HG03442 (cell line): ENCODE data around the gene PI16.
A peak's percentile ranks its signal among the peaks of the same experiment; 100 is the strongest.

Source experiments
- ATAC-seq: cut with Tn5 transposase; IDR thresholded peaks from one replicate; pipeline ENCODE4 v1.9.1; 2021; ENCODE audit warnings: mild to moderate bottlenecking, moderate library complexity; ENCODE audit not compliant: unreplicated experiment

PI16 gene, protein sequence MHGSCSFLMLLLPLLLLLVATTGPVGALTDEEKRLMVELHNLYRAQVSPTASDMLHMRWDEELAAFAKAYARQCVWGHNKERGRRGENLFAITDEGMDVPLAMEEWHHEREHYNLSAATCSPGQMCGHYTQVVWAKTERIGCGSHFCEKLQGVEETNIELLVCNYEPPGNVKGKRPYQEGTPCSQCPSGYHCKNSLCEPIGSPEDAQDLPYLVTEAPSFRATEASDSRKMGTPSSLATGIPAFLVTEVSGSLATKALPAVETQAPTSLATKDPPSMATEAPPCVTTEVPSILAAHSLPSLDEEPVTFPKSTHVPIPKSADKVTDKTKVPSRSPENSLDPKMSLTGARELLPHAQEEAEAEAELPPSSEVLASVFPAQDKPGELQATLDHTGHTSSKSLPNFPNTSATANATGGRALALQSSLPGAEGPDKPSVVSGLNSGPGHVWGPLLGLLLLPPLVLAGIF

GRCh38 chr6:36954262-36954931, at the start of gene PI16:
PI16 (plus strand) TSS chr6:36954738; CDS start chr6:36954761, 23 bp downstream.
- ATAC-seq = no peak

DNA sequence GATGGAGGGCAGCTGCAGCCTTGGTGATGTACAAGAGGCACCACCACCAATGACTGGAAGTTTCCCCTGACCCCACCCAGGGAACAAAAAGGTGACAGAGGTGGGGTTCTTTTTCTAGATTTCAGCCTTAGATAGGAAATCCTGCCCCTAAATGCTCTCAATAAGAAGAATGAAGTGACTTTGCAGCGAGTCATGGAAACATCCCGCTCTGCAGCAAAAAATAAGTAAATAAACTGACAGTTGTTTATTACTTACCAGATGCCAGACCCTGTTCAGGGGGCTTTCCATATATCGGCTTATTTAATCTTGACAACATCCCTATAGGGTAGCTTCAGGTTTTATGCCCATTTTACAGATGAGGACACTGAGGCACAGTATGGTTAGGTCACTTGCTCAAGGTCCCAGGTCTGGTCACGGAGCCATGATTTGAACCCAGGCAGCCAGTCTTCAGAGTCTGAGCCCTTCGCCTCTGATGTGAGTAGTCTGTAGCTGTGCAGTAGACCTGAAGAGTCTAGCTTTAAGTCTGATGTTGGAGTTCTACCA, 49.6 kb upstream of the PI16 start:
- no peak for ATAC-seq

DNA sequence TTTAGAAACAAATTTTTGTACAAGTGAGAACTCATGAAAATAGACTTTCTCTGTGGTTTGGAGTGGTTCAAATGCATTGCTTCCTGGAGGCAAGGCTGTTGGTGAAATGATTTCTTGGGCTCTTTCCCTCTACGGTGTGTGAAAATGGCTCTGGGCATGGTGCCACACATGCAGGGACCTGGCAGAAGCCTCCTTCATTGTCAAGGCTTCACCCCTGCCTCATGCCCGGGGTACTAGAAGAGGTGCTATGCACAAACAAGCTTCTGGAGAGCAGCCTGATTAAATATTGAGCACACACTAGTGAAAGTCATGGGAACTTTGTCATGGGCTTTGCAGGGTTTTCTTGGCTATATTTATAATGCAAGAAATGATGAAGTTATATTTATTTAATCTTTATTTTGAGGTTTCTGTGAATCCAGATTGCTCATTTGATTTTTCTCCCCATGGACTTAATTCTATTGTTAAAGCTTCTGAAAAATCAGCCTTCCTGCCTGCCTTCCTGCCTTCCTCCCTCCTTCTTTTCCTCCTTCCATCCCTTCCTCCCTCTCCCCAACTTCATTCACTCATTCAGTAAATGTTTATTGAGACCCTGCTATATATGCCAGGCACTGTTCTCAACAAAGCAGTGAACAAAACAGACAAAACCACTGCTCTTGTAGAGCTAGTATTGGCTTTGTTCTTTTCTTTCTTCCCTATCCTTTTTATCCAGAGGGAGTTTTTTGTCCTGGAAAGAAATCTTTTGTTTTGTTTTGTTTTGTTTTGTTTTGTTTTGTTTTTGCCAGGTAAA, 47.8 kb upstream of the PI16 start:
- no peak for ATAC-seq

DNA sequence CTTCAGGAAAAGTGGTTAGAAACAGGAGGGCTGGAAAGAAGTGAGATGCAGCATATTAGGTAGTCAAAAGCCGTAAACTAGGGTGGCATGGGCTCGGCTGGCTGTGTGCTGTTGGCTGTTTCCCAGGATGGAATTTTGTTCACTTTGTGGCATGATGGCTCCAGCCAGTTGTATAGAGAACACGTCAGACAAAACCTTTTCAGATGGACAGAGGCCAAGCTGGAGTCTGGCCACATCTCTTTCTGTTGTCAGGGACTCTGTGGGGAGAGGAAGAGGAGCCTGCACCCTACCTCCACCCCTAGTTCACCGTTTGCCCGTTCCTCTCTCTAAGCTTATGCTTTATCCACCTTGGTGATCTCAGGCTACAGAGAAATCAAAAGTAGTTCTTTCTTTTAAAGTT, 46.8 kb upstream of the PI16 start:
- no peak for ATAC-seq

DNA sequence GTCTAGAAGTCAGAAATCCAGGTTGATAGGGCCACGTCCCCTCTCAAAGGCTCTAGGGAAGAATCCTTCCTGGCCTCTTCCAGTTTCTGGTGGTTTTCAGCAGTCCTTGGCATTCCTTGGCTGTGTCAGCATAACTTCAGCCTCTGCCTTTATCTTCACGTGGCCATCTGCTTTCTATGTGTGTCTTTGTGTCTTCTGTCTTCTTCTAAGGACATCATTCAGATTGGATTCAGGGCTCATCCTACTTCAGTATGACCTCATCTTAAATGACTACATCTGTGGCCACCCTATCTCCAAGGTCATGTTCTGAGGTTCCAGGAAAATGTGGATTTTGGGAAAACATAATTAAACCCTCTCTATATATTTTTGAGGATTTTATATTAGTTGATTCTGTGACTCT, 45.8 kb upstream of the PI16 start:
- ATAC-seq = no peak

DNA sequence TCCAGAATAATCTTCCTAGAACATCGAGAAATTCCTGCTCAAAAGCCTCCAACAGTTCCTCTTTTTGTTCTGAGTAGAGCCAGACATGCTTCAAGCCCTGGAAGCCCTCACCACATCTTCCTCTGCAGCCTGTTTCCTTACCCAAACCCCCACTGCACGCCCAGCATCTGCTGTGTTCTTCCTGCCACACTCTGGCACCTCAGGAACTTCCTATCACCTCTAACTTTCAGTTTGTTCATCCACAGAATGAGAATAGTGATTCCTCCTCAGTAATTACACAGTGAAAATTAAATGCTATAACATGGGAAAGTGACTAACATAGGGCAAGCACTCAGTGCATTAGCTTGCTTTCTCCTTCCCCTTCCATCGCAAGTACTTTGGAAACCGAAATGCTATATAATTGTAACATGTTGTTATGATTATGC, 42.5 kb upstream of the PI16 start:
- peak; percentile 8 for ATAC-seq

GRCh38 chr6:36912586-36912985, 42.0 kb upstream of the PI16 start:
- peak; percentile 84 for ATAC-seq

DNA sequence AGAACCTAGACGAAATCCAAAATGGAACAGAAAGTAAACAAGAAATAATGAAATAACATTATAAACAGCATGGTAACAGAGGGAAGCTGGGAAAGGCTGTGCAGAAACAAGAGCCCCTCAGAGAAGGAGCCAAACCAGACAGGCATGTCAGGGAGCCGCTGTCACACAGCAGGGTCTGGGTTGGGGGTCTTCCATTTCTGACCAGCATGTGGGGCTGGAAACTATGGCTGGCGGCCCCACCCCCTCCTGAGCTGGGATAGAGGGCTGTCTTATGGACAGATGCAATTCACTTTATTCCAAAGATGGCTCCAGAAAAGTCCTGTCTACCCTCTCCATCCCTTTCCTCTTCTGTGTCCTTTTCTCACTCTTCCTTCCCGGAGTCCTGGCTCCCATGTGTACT, 41.5 kb upstream of the PI16 start:
- no peak for ATAC-seq

GRCh38 chr6:36914227-36914794, 40.2 kb upstream of the PI16 start:
- no peak for ATAC-seq

DNA sequence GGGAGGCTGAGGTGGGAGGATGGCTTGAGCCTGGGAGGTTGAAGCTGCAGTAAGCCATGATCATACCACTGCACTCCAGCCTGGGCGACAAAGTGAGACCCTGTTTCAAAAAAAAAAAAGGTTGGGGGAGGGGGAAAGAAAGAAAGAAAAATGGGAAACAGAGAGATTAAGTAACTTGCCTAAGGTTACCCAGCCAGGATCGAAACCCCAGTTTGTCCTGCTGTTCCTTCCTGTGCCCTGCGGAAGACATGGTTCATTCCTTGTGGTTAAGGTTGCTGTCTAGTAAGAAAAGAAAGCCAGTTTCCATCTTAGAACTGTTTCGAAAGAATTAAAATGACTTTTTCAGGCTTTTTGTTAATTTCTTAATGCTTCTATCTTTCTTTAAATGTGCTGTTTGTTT, 38.9 kb upstream of the PI16 start:
- ATAC-seq = no peak

GRCh38 chr6:36916126-36916525, 38.4 kb upstream of the PI16 start:
- ATAC-seq = no peak

GRCh38 chr6:36917541-36918193, 36.9 kb upstream of the PI16 start:
- ATAC-seq = no peak

DNA sequence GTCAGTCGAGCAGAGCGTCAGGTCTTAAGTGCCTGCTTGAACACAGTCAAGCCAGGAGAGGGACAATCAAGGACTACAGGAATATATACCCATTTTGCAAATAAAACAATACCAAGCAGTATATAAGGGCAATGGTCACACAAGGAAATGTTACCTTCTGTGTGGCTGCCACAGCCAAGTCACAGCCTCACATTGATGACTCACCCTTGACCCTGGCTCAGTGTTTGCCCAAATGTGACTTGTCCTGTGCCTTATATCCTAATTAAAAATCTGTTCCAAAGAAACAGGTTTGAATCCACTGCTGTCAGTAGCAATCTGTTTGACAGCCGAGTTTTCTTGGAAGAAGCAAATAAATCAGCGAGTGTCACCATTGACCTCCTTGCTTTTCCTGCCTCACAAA, 34.5 kb upstream of the PI16 start:
- no peak for ATAC-seq

DNA sequence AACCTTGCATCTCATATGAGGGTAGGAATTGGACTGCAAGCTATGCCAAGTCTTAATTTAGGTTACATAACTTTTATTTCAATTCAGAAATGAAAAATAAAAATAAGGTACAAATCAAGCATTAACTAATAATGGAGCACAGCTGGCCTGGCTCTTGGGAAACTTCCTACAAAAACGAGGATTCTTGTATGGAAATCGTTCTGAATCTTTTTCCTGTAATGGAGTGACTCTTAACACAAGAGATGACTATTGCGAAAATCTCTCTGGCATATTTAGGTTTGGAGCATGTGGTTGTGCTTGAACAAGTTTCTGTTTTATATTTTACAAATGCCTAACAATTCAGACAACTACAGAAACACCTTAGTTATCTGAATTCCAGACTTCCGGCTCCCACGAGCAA, 34.0 kb upstream of the PI16 start:
- ATAC-seq = no peak

GRCh38 chr6:36924131-36924530, 30.4 kb upstream of the PI16 start:
- ATAC-seq = no peak

GRCh38 chr6:36924778-36925374, 29.7 kb upstream of the PI16 start:
- no peak for ATAC-seq

- ATAC-seq = no peak
These were observed 28.7 kb upstream of the PI16 start for GRCh38 chr6:36925809-36926208.

GRCh38 chr6:36926708-36927513, 27.6 kb upstream of the PI16 start:
- no peak for ATAC-seq
